Activated naive CD8-positive, alpha-beta T cell treated with anti-CD3 and anti-CD28 coated beads, Interleukin-2, amount 50 U/mL, for 24 hours (primary cell): ENCODE data around the gene AFF3.

Experiments
- ATAC-seq: fragments of 150-1000 bp; cut with Tn5 transposase; one replicate; pipeline ENCODE4 v1.10.0; 2021
- DNase-seq: peaks from one replicate; pipeline ENCODE4 v3.0.0; 2021
- H3K27ac Mint-ChIP-seq: one replicate; pipeline ENCODE4 v1.8.0; 2021; ENCODE audit warnings: mild to moderate bottlenecking, mixed read lengths
- H3K27me3 Mint-ChIP-seq: one replicate; pipeline ENCODE4 v1.8.0; 2021; ENCODE audit warnings: mixed read lengths
- H3K36me3 Mint-ChIP-seq: one replicate; pipeline ENCODE4 v1.8.0; 2021; ENCODE audit warnings: low read depth, mixed read lengths
- H3K4me1 Mint-ChIP-seq: one replicate; pipeline ENCODE4 v1.8.0; 2021; ENCODE audit warnings: mixed read lengths
- H3K4me3 Mint-ChIP-seq: one replicate; pipeline ENCODE4 v1.8.0; 2021; ENCODE audit warnings: mild to moderate bottlenecking, moderate library complexity, mixed read lengths
- H3K9me3 Mint-ChIP-seq: one replicate; pipeline ENCODE4 v1.8.0; 2021; ENCODE audit warnings: mixed read lengths

The AFF3 gene

GRCh38 chr2:99660616-99661406, 481.6 kb downstream of the AFF3 start:
- H3K27me3 Mint-ChIP-seq, result no peaks in the 10 kb centered on the region
- H3K9me3 Mint-ChIP-seq, result peaks cover 2% of the 10 kb centered on the region
- no peak overlapping the region for H3K4me3 Mint-ChIP-seq
- H3K4me1 Mint-ChIP-seq, result no peaks in the 10 kb centered on the region
- H3K27ac Mint-ChIP-seq, result no peak overlapping the region
- ATAC-seq, result no peak
- H3K36me3 Mint-ChIP-seq, result no peaks in the 10 kb centered on the region
- DNase-seq, result no peak

DNA sequence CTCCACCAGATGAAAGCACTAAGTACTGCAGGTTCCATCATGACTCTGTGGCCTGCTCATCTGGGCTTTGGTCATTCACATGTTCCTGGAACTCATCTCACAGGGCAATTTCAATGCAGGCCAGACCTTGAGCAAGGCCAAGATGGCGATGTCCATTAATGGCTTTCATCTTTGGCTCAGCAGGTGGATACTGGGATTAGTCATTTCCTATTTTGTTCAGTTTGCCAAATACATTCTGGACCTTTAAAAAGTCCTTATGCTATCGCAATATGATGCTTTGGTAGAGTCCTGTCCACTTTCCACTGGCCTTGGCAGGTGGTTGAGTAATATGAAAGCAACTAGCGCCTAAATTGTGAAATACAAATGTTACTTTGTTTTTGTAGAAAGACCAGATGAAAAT, 482.5 kb downstream of the AFF3 start:
- DNase-seq (no peak), ATAC-seq (no peak)
- no peak overlapping the region for H3K27ac Mint-ChIP-seq
- H3K4me3 Mint-ChIP-seq, result no peak overlapping the region
- H3K36me3 Mint-ChIP-seq, result no peaks in the 10 kb centered on the region
- no peaks in the 10 kb centered on the region for H3K9me3 Mint-ChIP-seq
- no peaks in the 10 kb centered on the region for H3K4me1 Mint-ChIP-seq
- H3K27me3 Mint-ChIP-seq, result no peaks in the 10 kb centered on the region

GRCh38 chr2:99657691-99658258, 484.6 kb downstream of the AFF3 start:
- Mint-ChIP-seq H3K4me3 (no peak overlapping the region), H3K27ac (no peak overlapping the region), H3K9me3 (no peaks in the 10 kb centered on the region), H3K4me1 (no peaks in the 10 kb centered on the region), H3K27me3 (no peaks in the 10 kb centered on the region), H3K36me3 (no peaks in the 10 kb centered on the region)
- no peak for DNase-seq
- no peak for ATAC-seq

DNA sequence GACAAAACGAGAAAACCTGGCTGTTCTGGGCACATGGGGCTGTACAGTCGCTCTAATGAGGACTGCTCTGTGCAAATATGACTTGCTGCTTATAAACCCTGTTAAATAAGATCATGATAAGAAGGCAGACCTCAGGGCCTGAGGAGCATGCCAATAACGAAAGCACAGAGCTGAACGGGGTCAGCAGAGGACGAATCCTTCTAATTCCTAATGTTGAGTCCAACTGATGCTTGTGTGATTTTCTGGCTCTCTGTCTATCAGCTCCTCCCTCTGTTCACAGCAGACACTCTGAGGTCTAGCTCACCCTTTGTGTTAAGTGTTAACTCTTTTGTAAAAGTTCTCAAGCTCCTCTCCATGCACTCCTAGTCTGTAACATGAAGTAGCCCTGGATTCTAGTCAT, 485.4 kb downstream of the AFF3 start:
- ATAC-seq (no peak), DNase-seq (no peak)
- Mint-ChIP-seq H3K27me3 (no peaks in the 10 kb centered on the region), H3K4me3 (no peak overlapping the region), H3K9me3 (no peaks in the 10 kb centered on the region), H3K27ac (no peak overlapping the region), H3K4me1 (no peaks in the 10 kb centered on the region), H3K36me3 (no peaks in the 10 kb centered on the region)

DNA sequence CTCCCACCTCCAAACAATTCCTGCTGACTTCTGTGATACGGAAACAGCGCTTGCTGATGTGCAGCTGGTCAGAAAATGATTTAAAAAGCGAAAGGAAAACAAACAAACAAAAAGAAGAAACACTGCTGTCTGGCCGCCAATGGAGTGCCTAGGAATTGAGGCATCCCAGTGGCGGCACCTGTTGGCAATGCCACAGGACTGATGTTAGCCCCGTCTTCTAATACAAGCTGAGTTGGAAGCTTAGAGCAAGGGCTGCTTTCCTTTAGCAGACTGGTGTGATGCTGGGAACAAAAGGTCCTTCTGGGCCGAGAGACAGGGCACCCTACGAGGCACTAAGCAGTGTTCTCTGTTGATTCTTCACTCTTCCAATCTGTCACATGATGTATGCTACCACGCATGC, 489.0 kb downstream of the AFF3 start:
- peaks cover 2% of the 10 kb centered on the region for H3K36me3 Mint-ChIP-seq
- no peaks in the 10 kb centered on the region for H3K4me1 Mint-ChIP-seq
- ATAC-seq, result no peak
- H3K9me3 Mint-ChIP-seq, result peaks cover 3% of the 10 kb centered on the region
- no peaks in the 10 kb centered on the region for H3K27me3 Mint-ChIP-seq
- DNase-seq, result no peak
- no peak overlapping the region for H3K4me3 Mint-ChIP-seq
- no peak overlapping the region for H3K27ac Mint-ChIP-seq

DNA sequence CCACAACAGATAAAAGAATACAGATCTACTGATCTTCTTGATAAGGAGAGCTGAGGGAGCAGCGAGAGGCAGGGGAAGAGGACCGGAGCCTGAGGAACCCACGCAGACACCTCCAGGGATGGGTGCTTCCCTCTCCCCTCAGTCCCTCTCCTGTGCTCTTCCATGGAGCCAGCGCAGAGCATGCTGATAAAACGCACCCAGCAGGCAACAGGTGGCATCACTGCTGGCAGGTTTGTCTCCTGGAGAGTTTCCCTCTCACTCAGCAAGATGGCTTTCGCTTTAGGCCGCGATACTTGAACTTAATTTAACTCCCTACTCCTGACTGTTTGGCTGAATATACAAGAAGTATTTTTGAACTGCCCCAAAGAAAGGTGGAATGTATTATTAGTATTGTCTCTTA, 489.5 kb downstream of the AFF3 start:
- no peaks in the 10 kb centered on the region for H3K4me1 Mint-ChIP-seq
- H3K27ac Mint-ChIP-seq, result no peak overlapping the region
- H3K36me3 Mint-ChIP-seq, result peaks cover 2% of the 10 kb centered on the region
- H3K27me3 Mint-ChIP-seq, result no peaks in the 10 kb centered on the region
- ATAC-seq, result no peak
- H3K4me3 Mint-ChIP-seq, result no peak overlapping the region
- peaks cover 3% of the 10 kb centered on the region for H3K9me3 Mint-ChIP-seq
- DNase-seq, result no peak

- Mint-ChIP-seq H3K36me3 (peaks cover 2% of the 10 kb centered on the region), H3K9me3 (peaks cover 3% of the 10 kb centered on the region), H3K4me3 (no peak overlapping the region), H3K4me1 (no peaks in the 10 kb centered on the region), H3K27ac (no peak overlapping the region), H3K27me3 (no peaks in the 10 kb centered on the region)
- ATAC-seq (no peak), DNase-seq (no peak)
Observed at GRCh38 chr2:99651930-99652670, 490.3 kb downstream of the AFF3 start.

GRCh38 chr2:99648906-99649789, 493.2 kb downstream of the AFF3 start:
- no peak for DNase-seq
- Mint-ChIP-seq H3K27me3 (no peaks in the 10 kb centered on the region), H3K4me3 (no peak overlapping the region), H3K9me3 (peaks cover 3% of the 10 kb centered on the region), H3K27ac (no peak overlapping the region), H3K36me3 (peaks cover 2% of the 10 kb centered on the region), H3K4me1 (no peaks in the 10 kb centered on the region)
- no peak for ATAC-seq

DNA sequence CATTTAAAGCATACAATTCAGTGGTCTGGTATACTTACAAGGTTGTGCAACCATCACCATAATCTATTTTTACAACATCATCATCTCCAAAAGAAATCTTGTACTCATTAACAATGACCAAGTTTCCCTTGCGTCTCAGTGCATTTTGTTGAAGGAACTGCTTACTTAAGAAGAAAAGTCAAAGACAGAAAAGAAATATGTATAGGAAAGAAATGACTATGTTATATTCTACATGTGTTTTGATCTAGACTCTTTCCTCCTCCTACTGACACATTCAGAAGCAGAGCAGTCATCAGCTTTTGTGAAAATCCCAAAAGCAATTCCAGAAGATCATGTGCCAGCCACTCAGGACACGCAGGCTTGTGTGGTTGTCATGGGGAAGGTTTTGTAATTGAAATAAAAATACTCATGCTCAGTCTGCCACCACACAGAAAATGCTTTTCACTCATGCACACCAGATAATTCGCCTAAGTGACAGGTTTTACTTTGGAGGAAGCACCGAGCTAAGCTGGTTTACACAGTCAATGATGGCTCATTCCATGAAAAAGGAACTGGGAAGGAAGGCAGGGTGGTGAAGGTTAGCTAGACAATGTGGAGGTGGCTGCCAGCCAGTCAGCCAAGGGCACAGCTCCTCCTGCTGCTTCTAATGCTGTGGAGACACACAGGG, 494.1 kb downstream of the AFF3 start:
- no peaks in the 10 kb centered on the region for H3K27me3 Mint-ChIP-seq
- H3K27ac Mint-ChIP-seq, result no peak overlapping the region
- ATAC-seq (no peak), DNase-seq (no peak)
- no peak overlapping the region for H3K4me3 Mint-ChIP-seq
- peaks cover 3% of the 10 kb centered on the region for H3K9me3 Mint-ChIP-seq
- no peaks in the 10 kb centered on the region for H3K4me1 Mint-ChIP-seq
- peaks cover 2% of the 10 kb centered on the region for H3K36me3 Mint-ChIP-seq

- no peak for ATAC-seq
- Mint-ChIP-seq H3K27ac (no peak overlapping the region), H3K36me3 (no peaks in the 10 kb centered on the region), H3K27me3 (no peaks in the 10 kb centered on the region), H3K4me3 (no peak overlapping the region), H3K9me3 (no peaks in the 10 kb centered on the region), H3K4me1 (no peaks in the 10 kb centered on the region)
- DNase-seq, result no peak
Observed at GRCh38 chr2:99645960-99646359, 496.4 kb downstream of the AFF3 start.

DNA sequence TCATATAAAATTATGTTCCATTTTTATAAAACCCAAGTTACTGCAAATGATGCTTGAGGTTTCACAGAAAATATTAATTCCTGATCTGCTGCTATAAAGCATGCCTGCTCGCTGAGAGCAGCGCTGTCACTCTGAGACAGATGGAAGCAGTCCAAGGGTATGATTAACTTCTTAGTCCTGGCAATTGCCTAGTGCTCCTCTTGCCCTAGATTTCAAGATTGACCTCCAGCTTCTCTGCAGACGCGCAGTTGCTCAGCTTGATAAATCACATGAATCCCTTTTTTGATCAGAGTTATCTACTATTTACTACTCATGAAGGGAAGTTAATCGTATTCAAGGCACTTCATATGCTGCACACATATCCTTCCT, 498.0 kb downstream of the AFF3 start:
- H3K4me3 Mint-ChIP-seq, result no peak overlapping the region
- no peak for ATAC-seq
- no peaks in the 10 kb centered on the region for H3K9me3 Mint-ChIP-seq
- H3K27ac Mint-ChIP-seq, result no peak overlapping the region
- H3K36me3 Mint-ChIP-seq, result no peaks in the 10 kb centered on the region
- no peaks in the 10 kb centered on the region for H3K27me3 Mint-ChIP-seq
- DNase-seq, result no peak
- H3K4me1 Mint-ChIP-seq, result no peaks in the 10 kb centered on the region

- no peaks in the 10 kb centered on the region for H3K9me3 Mint-ChIP-seq
- no peak overlapping the region for H3K27ac Mint-ChIP-seq
- no peaks in the 10 kb centered on the region for H3K27me3 Mint-ChIP-seq
- no peaks in the 10 kb centered on the region for H3K4me1 Mint-ChIP-seq
- no peak overlapping the region for H3K4me3 Mint-ChIP-seq
- no peak for DNase-seq
- H3K36me3 Mint-ChIP-seq, result no peaks in the 10 kb centered on the region
- ATAC-seq, result no peak
Observed at GRCh38 chr2:99643787-99644418, 498.5 kb downstream of the AFF3 start.

GRCh38 chr2:99641999-99642398, 500.4 kb downstream of the AFF3 start:
- H3K9me3 Mint-ChIP-seq, result no peaks in the 10 kb centered on the region

More at GRCh38 chr2:99641999-99642398, 500.4 kb downstream of the AFF3 start:
- Mint-ChIP-seq H3K36me3 (no peaks in the 10 kb centered on the region), H3K27ac (no peak overlapping the region), H3K4me3 (no peak overlapping the region), H3K27me3 (no peaks in the 10 kb centered on the region), H3K4me1 (no peaks in the 10 kb centered on the region)
- ATAC-seq (no peak), DNase-seq (no peak)
